Body of pancreas (tissue), 4 donors: Measurements from ENCODE around the gene PALM.

ENCODE experiments used
- POLR2A ChIP-seq, 3 donors: fragments of 450-650 bp; IDR thresholded peaks; one replicate each; pipeline ENCODE4 v1.6.1; 2016; ENCODE audit warnings: antibody characterized with exemption in 3 of 3, mild to moderate bottlenecking in 2 of 3
- TF ChIP-seq, protein P1 (sequence below), 7 experiments: fragments of 450-650 bp in 4 of 7; fragments of 200-600 bp in 3 of 7; sonication (generic) in 3 of 7; IDR thresholded peaks; one replicate each; pipeline ENCODE4 v1.5.1; 2016 to 2019; ENCODE audit warnings: antibody characterized with exemption in 7 of 7

DNA sequence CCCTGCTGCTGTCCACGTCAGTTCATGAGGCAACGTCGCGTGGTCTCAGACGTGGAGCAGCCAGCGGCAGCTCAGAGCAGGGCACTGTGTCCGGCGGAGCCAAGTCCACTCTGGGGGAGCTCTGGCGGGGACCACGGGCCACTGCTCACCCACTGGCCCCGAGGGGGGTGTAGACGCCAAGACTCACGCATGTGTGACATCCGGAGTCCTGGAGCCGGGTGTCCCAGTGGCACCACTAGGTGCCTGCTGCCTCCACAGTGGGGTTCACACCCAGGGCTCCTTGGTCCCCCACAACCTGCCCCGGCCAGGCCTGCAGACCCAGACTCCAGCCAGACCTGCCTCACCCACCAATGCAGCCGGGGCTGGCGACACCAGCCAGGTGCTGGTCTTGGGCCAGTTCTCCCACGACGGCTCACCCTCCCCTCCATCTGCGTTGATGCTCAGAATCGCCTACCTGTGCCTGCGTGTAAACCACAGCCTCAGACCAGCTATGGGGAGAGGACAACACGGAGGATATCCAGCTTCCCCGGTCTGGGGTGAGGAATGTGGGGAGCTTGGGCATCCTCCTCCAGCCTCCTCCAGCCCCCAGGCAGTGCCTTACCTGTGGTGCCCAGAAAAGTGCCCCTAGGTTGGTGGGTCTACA lies 25.9 kb upstream of the PALM start:
- TF ChIP-seq, protein P1, sequence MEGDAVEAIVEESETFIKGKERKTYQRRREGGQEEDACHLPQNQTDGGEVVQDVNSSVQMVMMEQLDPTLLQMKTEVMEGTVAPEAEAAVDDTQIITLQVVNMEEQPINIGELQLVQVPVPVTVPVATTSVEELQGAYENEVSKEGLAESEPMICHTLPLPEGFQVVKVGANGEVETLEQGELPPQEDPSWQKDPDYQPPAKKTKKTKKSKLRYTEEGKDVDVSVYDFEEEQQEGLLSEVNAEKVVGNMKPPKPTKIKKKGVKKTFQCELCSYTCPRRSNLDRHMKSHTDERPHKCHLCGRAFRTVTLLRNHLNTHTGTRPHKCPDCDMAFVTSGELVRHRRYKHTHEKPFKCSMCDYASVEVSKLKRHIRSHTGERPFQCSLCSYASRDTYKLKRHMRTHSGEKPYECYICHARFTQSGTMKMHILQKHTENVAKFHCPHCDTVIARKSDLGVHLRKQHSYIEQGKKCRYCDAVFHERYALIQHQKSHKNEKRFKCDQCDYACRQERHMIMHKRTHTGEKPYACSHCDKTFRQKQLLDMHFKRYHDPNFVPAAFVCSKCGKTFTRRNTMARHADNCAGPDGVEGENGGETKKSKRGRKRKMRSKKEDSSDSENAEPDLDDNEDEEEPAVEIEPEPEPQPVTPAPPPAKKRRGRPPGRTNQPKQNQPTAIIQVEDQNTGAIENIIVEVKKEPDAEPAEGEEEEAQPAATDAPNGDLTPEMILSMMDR (IDR thresholded peaks at IDR 0.05), result no peak
- TF ChIP-seq POLR2A (IDR thresholded peaks at IDR 0.05), result no peak
